Liver (tissue), 3 donors: ENCODE measurements around the gene GPATCH2.

ENCODE experiments used
- TF ChIP-seq, protein P1 (sequence below): fragments of 150-350 bp; IDR thresholded peaks from 2 replicates; pipeline ENCODE4 v1.5.1; 2017; ENCODE audit warnings: improper control_type of control experiment, low read depth, low read length; ENCODE audit not compliant: missing input control
- TF ChIP-seq, protein P2 (sequence below): IDR thresholded peaks from 2 replicates; pipeline ENCODE4 v1.6.1; 2016; ENCODE audit warnings: antibody characterized with exemption
- donor health status: healthy.
- donor health status: healthy.

DNA sequence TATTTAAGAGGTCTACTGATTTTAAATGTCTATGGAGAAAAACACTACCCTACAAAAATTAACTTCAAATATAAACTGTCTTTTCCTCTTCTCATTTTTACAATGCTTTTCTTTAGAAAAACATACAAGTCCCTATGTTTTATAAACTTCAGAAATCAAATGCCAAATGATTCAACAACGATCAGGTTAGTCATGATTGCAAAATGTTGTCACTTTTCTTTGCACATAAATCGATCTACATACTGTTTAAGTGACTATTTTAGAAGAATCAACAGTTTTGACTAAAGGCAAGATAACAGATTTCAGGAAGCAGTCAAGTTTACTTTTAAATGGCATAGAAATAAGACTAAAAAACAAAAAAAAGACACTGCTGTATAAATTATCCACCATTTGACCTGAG lies 168.7 kb downstream of the GPATCH2 start:
- TF ChIP-seq, protein P1, sequence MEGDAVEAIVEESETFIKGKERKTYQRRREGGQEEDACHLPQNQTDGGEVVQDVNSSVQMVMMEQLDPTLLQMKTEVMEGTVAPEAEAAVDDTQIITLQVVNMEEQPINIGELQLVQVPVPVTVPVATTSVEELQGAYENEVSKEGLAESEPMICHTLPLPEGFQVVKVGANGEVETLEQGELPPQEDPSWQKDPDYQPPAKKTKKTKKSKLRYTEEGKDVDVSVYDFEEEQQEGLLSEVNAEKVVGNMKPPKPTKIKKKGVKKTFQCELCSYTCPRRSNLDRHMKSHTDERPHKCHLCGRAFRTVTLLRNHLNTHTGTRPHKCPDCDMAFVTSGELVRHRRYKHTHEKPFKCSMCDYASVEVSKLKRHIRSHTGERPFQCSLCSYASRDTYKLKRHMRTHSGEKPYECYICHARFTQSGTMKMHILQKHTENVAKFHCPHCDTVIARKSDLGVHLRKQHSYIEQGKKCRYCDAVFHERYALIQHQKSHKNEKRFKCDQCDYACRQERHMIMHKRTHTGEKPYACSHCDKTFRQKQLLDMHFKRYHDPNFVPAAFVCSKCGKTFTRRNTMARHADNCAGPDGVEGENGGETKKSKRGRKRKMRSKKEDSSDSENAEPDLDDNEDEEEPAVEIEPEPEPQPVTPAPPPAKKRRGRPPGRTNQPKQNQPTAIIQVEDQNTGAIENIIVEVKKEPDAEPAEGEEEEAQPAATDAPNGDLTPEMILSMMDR: no peak
- TF ChIP-seq, protein P2, sequence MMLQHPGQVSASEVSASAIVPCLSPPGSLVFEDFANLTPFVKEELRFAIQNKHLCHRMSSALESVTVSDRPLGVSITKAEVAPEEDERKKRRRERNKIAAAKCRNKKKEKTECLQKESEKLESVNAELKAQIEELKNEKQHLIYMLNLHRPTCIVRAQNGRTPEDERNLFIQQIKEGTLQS: no peak
